ENCODE data around the gene MAGOHB.
"Not testable (repeated sequence)": the region's sequence is repeated elsewhere in the genome, so short reads cannot be mapped to it uniquely, and the experiment has no call there.

The MAGOHB gene

DNA sequence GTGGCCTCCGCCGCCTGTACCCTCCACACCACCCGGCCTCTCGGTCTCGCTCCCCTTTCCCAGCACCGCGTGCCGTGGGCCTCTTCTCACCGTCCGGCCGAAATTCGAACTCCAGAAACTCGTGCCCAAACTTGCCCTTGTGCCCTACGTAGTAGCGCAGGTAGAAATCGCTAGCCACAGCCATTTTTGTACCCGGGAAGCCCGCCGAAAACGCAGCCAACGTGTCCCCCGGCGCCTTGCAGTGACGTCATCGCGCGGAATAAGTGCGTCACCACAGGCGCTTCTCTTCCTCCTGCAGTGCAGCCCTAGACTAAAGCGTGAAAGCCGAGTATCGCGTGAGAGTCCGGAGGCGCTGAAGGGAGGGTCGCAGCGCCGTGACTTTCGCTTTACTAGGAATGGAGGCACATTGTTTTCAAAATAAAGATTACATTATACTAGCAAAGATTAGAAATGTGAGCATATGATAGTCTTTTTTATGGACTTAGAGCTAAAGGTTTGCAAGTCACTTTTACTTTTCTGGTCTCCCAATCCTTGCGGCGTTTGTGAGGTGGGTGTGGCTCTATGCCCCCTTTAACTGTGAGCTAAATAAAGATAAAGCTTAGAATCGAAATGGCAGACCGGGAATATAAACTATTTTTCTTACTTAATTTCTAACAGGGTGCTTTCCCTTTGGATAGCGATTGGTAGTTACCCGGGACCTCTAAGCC is at the start of gene MAGOHB:
TSS of gene MAGOHB (minus strand) at position 261 of the 707 bp plus-strand sequence. CDS start at position 184, 77 bp downstream.
- DNase-seq (ENCODE audit: low spot score), result peak; percentile 69

DNA sequence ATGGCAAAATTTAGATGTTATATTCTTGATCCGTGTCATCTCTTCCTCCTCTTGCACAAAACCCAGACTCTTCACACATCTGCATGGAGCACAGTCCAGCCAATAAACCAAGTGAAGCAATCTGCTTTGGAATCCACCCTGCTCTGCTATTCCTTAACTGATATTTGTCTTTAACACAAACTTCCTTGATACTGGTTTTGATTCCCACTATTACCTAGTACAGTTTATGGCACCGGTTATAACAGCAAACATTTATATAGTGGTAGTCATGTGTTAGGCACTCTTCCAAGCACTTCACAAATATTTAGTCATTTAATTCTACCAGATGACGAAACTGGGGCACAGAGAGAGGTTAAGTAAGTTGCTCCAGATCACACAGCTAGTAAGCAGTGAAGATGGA is 47.9 kb upstream of the MAGOHB start:
- DNase-seq (ENCODE audit: low spot score), result no peak

DNA sequence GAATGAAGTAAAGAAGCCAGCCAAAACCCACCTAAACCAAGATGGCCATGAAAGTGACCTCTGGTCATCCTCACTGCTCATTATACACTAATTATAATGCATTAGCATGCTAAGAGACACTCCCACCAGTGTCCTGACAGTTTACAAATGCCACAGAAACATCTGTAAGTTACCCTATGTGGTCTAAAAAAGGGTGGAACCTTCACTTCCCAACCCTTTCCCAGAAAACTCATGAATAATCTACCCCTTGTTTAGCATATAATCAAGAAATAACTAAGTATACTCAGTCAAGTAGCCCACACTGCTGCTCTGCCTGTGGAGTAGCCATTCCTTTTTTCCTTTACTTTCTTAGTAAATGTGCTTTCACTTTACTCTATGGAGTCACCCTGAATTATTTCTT is 40.6 kb upstream of the MAGOHB start:
- DNase-seq (ENCODE audit: low spot score), result no peak

DNA sequence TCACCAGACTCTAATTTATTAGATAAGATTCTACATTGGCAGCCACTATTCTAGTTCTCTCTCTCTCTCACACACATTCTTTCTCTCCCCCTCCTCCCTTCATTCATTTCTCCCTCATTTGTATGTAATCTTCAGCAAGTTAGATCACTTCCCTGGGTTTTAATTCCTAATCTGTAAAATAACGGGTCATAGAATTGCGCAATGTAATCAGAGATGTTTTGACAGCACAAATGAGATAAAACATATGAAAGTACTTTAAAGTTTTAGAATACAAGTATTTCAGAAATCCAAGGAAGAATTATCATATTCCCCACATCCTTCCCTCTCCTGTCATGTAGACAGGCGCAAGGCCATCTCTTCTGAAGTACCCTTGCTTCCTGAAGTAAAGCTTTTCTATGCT is 38.8 kb upstream of the MAGOHB start:
- DNase-seq (ENCODE audit: low spot score), result no peak

DNA sequence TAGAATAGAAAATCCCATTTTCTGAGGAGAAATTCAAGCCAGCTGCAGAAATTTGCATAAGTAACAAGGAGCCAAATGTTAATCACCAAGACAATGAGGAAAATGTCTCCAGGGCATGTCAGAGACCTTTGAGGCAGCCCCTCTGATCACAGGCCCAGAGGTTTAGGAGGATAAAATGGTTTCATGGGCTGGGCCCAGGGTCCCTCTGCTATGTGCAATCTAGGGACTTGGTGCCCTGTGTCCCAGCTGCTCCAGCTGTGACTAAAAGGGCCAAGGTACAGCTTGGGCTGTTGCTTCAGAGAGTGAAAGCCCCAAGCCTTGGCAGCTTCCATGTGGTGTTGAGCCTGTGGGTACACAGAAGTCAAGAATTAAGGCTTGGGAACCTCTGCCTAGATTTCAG is 33.2 kb upstream of the MAGOHB start:
- not testable (repeated sequence) for DNase-seq (ENCODE audit: low spot score)

DNA sequence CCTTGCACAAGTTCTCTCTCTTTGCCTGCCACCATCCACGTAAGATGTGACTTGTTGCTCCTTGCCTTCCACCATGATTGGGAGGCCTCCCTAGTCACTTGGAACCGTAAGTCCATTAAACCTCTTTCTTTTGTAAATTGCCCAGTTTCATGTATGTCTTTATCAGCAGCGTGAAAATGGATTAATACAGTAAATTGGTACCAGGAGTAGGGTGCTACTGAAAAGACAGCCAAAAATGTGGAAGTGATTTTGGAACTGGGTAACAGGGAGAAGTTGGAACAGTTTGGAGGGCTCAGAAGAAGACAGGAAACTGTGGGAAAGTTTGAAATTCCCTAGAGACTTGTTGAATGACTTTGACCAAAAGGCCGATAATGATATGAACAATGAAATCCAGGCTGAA is 32.5 kb upstream of the MAGOHB start:
- DNase-seq (ENCODE audit: low spot score), result no peak

DNA sequence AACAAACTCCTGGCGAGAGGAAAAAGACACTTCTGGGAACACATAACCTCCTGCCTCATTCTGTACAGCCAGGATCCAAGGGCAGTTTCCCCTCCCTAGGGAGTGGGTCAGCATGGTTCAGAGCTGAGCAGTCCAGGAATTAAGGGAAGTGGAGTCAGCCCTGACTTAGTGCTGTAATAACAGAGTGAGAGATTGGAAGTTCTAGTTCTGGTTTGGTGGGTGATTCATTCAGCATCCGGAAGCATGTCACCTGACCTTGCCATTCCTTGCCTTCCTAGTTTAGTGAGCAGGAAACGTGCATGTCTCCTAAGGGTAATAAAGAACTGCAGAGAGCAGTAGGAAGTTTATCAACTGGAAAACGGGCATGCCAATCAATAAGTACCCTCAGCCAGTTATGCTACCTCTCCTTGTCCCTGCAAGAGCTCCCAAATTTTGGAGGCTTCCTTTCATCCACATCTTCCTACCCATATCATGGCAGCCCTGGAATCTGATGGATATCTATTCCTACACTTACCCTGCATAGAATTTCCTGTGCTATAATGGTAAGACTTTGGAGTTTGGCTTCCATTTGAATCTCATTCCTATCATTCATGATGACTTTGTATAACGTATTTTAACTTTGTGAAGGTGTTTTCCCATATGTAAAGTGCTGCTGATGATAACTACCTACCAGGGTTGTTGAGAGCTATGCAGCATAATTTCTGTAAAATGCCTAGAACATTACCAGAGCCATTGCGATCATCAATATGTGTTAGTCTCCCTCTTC is 28.5 kb upstream of the MAGOHB start:
- no peak for DNase-seq (ENCODE audit: low spot score)

DNA sequence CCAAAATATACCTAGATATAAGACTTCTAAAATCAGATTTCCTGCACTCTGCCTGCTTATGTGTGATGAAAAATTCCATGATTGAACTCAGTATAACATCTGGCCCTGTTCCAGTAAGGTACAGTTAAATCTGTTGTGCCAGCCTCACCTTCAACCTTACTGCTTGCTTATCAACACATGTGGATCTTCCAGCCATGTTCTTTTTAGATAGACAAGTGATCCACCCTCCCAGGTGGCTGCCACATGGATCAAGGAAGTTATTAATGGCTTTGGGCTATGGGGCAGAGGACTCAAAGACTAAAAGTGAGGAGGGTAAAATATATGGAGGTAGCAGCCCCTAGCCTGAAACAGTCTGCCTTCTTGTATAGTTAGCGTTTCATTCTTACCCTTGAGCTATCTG is 25.3 kb upstream of the MAGOHB start:
- no peak for DNase-seq (ENCODE audit: low spot score)

DNA sequence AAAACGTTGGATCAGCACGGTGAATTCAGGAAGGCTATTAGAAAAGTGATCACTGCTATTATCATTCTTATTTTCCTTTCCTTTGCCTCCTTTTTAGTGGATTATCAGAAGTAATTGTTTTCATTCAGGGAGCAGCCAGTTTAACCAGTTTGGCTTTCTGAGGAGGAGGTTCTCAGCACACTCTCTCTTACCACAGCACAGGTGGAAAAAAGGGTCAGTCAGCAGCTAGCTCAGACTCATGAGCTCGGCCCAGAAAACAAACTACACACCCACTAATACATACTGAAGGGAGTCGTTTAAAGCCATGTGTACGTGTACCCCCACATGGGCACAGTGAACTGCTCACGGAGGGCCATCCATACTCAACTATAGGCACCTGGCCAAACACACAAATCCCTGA is 23.2 kb upstream of the MAGOHB start:
- no peak for DNase-seq (ENCODE audit: low spot score)

DNA sequence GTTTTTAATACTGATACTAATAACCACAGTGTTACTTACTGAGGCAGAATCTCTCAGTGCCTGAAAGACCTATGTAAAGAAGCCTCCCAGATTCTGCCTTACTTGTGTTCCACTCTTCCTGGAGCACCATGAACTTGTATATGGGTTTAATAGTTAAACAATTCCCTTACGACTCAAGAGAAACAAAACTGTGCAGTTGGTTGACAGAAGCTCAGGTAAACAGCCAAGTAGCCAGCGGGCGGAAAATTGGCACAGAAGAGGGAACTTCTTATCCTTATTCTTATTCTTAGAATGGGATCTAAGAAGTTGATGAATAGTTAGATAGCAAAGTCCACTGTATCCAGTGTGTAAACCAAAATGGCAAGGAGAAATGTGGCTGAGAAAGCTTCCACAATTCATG is 22.7 kb upstream of the MAGOHB start:
- DNase-seq (ENCODE audit: low spot score), result no peak

DNA sequence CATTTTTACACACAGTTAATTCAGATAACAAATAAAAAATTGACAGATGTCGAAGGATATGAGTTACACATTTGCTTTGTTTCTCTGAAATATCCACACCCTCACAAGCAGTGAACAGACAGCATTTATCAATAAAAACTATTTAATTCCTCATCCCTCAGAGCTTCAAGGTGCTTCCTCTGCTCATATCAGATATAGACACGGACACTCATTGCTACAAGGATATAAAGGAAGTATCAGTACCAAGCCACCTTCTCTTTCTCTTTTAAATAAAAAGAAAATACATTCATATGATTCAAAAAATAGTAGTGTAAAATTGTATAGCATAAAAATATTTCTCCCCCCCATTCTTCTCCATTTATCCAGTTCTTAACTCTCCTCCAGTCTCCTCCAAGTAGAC is 21.9 kb upstream of the MAGOHB start:
- no peak for DNase-seq (ENCODE audit: low spot score)

DNA sequence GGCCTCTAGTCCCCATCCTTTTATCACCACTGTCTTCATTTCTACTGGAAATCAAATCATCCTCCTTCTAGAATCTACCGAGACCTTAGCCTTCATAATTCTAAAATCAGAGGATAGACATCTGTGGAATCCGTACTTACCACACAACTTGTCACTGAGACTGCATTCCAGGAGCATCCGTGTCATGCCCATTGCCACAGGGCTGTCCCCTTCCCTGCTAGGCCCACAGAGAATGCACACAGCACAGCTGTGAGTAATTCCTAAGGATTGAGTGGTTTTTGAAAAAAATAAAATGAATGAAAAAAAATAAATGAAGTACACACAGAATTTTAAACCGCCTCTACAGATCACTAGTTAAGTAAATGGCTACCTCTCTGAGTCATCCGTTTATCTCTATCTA is 21.0 kb upstream of the MAGOHB start:
- DNase-seq (ENCODE audit: low spot score), result no peak

DNA sequence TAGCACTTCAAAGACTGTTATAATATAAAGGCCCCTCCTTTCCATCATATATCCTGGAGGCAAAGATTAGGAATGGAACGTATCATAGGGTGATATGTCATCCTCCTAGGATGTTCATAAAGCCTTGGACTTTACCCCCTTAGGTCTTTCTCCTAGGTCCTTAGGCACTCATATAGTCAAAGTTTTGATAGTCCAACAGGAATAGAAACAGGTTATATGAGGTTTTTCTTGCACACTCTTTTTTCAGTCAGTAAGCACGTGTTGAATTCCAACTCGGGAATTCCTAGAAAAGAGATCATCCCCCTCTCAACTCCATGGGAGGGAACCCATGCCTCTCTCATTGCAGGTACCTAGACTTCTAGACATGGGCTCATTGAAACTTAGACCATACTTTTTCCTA is 20.1 kb upstream of the MAGOHB start:
- no peak for DNase-seq (ENCODE audit: low spot score)

DNA sequence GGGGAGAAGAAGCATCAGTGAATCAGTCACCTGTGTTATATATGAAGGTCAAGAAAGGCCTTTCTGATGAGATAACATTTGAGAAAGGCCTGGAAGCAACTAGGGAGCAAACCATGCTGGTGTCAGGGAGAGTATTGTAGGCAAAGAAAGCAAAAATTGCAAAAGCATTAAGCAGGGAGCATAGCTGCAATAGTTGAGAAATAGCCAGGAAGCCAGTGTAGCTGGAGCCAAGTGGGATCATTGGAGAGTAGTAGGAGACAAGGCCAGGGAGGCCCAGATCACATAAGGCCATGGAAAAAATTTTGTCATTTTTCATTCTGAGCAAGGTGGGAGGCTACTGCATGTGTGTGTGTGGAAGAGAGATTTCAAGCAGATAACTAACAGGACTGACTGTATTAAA is 18.8 kb upstream of the MAGOHB start:
- DNase-seq (ENCODE audit: low spot score), result no peak

DNA sequence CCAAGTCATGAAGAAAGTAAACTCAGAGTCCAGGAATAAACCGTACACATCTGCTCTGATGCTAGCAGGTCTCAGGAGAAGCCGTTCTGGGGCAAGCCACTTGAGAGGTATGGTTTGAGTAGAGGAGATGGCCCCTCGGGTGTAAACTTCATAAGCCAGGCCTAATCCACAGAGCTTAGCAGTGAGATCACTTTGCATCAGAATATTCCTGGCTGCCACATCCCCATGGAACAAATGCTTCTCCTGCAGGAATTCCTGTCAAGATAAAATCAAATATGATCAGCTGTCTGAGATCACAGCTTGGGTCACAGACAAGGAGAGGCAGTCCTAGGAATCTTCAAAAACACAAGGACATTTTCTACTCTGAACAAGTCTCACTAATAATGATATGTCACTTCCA is 11.2 kb upstream of the MAGOHB start:
- no peak for DNase-seq (ENCODE audit: low spot score)

DNA sequence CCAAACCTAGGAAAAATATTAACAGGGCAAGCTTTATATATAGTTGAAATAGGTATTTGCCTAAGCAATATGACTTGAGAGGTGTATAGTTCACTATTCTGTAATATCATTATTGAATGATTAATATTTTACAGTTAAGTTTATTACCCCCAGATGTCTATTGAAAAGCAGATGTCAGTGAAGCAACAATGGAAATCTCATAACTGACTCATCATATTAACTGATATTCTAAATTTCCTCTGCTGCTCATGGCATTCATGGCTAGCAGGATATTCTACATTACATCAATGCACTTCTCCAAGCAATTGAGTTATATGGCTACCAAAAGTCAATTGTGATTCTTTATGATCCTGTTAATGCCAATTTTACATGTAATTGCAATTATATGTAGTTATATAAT is 9.7 kb upstream of the MAGOHB start:
- no peak for DNase-seq (ENCODE audit: low spot score)

DNA sequence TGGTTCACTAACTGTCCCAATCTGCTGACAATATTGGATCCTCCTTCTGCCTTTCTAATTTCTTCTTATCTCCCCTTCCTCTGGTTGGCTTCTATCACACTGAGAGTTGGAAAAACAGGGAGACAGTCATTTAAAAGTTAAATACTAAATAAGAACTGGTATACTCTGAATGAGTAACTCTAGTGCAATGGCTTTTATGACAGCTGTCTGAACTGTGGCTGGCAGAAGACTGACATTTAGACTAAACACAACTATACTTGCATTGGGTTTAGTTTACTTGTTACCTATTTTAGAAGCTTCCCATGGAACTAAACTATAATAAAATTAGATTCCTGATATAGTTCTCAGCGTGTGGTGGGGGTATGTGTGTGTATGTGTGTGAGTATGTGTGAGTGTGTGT is 7.9 kb upstream of the MAGOHB start:
- no peak for DNase-seq (ENCODE audit: low spot score)

DNA sequence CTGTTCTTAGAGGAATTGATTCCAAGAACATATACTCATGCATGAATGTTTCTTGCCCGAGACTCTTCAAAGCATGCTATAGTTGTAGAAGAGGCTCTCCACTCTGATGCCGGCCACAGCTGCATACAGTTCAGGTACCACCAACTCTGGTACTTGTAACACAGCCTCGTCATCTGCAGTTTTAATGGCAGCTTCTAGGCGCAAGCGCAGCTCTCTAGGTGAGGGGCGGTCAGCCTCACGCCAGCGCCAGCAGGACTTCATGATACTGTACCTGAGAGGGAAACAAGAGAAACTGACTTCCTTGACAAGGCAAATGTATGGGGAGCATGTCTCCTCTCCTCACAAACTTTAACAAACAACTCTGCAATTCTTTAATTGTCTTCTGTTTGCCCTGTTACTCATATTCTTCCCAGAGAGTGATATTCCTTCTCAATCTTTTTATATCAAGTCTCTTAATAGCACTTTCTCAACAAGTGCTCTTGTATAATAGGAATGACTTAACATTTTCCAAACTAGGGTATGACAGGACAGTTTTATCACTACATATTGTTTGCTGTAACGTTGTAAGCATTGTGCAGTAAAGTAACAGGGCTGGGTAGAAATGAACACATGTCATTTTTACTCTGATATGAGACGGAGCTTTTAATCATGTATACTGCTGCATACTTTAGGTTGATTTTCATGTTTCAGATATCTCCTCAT is 6.8 kb upstream of the MAGOHB start:
- DNase-seq (ENCODE audit: low spot score), result no peak

DNA sequence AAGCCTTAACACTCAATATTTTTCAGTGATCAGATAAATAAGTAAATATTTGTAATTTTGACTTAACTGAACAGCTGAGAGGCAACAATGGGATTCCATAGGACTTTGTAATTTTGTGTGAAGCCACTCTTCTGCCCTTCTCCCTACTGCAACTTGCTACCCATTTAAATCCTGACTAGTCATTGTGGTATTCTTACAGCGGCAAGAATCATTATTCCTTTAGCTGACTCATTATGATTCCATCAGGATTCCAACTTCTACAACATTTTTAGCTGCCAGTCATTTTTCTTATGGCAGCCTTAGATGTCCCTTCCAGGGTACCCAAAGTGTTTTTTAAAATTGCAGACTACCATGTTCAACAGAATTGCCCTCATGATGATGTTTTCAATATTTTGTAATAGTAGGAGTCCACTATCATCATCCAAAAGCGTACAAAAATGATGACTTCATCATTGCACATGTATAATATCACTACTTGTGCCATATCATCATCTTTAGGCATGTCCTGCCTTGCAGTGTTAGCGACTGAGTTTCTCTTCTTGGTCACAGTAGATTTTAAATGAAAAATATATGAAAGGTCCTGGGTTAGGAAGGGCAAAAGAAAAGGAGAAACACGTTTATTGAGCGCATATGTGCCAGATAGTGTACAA is 5.1 kb upstream of the MAGOHB start:
- no peak for DNase-seq (ENCODE audit: low spot score)

DNA sequence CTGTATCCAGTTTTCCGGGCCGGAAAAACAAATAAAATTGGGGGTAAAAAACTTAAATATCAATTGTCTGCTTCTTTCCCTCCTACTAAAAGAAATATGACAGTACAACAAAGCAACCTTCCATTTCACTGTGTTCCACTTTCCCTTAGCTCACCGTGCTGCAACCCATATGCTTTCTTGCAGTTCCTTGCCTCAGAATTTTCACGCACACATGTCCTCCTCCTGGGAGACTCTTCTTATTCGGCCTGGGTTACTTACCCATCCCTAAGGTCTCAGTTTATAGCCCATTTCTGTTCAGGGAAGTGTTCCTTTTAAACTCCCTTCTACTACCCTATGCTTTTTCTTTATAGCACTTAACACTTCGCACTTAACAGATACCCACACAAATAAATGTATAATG is 4.5 kb upstream of the MAGOHB start:
- no peak for DNase-seq (ENCODE audit: low spot score)

DNA sequence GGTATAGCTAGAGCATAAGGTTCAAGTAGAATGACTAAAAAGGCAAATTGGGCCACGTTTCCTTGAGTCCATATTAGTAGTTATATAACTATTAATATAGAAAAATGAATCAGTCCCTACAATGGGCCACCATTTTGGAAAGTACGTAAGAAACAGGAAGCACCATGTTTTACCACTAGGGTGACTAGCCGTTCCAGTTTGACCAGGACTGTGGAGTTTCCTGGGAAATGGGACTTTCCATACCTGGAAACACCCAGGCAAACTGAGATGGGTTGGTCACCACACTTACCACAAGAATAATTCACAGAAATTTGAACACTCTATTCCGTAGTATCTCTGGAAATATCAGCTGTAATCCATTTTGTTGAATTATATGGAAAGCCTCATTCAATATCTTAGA is 2.1 kb upstream of the MAGOHB start:
- DNase-seq (ENCODE audit: low spot score), result no peak

DNA sequence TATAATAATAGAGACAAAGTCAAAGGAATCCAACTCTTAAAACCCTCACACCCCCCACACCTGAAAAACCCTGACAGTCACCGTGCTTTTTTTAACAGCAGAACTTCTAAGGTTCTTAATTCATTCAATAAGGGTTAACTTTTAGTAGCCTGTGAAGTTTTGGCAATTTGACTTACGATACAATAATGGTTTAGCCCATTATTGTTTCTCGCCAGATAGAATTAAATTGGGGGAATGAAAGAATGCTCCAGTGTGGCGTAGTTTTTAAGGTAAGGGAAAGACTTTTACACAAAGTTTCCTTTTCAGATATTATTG is 604 bp upstream of the MAGOHB start:
- DNase-seq (ENCODE audit: low spot score), result no peak

DNA sequence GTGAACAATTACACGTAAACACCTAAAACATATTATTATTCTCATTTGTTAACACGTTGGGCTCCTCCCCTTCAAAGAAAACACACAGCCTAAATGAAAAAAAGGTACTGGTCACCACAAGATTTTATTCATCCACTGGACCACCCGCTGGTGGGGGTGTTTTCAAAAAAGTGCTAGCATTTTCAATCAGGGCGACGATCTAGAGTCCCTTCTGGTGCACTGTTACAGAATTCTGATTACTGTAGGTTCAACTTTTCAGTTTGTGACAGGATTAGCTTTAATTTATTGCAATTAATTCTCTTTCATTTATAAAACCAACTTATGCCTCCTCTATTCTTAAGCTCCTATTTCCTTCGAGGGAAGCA is 443 bp downstream of the MAGOHB start:
- DNase-seq (ENCODE audit: low spot score), result no peak

Measured in HuH-7 (cell line).